HG03378 (cell line): Measurements from ENCODE around the gene KMO.
A peak's percentile ranks its signal among the peaks of the same experiment; 100 is the strongest.

Source experiments
- ATAC-seq: cut with Tn5 transposase; IDR thresholded peaks from one replicate; pipeline ENCODE4 v1.9.1; 2021; ENCODE audit warnings: mild to moderate bottlenecking, moderate library complexity; ENCODE audit not compliant: unreplicated experiment

Gene KMO

GRCh38 chr1:241592273-241592958 lies 60.2 kb downstream of the KMO start:
- ATAC-seq = peak; percentile 82

GRCh38 chr1:241593186-241593585 lies 61.0 kb downstream of the KMO start:
- ATAC-seq = no peak

- no peak for ATAC-seq
Measured at GRCh38 chr1:241596633-241597032, 64.5 kb downstream of the KMO start.

- ATAC-seq = peak; percentile 44
Measured at GRCh38 chr1:241598249-241598648, 66.1 kb downstream of the KMO start.

GRCh38 chr1:241600496-241600901 lies 68.3 kb downstream of the KMO start:
- ATAC-seq = peak; percentile 92

GRCh38 chr1:241603731-241604245 lies 71.6 kb downstream of the KMO start:
- no peak for ATAC-seq

- no peak for ATAC-seq
Measured at GRCh38 chr1:241605146-241605805, 73.1 kb downstream of the KMO start.

- ATAC-seq = no peak
Measured at GRCh38 chr1:241606544-241606943, 74.4 kb downstream of the KMO start.

- no peak for ATAC-seq
Measured at GRCh38 chr1:241607497-241607896, 75.3 kb downstream of the KMO start.

GRCh38 chr1:241608379-241609033 lies 76.3 kb downstream of the KMO start:
- ATAC-seq = no peak

- no peak for ATAC-seq
Measured at GRCh38 chr1:241610056-241610815, 78.1 kb downstream of the KMO start.

GRCh38 chr1:241611063-241611462 lies 78.9 kb downstream of the KMO start:
- ATAC-seq = peak; percentile 95

- no peak for ATAC-seq
Measured at GRCh38 chr1:241611736-241612135, 79.6 kb downstream of the KMO start.

- no peak for ATAC-seq
Measured at GRCh38 chr1:241612533-241613477, 80.6 kb downstream of the KMO start.

GRCh38 chr1:241614144-241614543 lies 82.0 kb downstream of the KMO start:
- ATAC-seq = no peak

GRCh38 chr1:241614572-241614971 lies 82.4 kb downstream of the KMO start:
- ATAC-seq = no peak

GRCh38 chr1:241615043-241615974 lies 83.1 kb downstream of the KMO start:
- no peak for ATAC-seq

GRCh38 chr1:241617426-241617825 lies 85.2 kb downstream of the KMO start:
- ATAC-seq = no peak

- ATAC-seq = no peak
Measured at GRCh38 chr1:241622669-241623068, 90.5 kb downstream of the KMO start.
